HepG2 (cell line): ENCODE data around the gene NBPF20.
"Not testable (repeated sequence)": the region's sequence is repeated elsewhere in the genome, so short reads cannot be mapped to it uniquely, and the experiment has no call there.

ENCODE experiments used
- ATAD3A ChIP-seq: sonication (generic); formaldehyde crosslinking; IDR thresholded peaks from 2 replicates; pipeline ENCODE4 v1.4.0; 2020; ENCODE audit warnings: missing genetic modification reagents
- BATF2 ChIP-seq: sonication (generic); formaldehyde crosslinking; IDR thresholded peaks from 2 replicates; pipeline ENCODE4 v1.8.0; 2022; ENCODE audit warnings: mild to moderate bottlenecking, missing genetic modification reagents, moderate library complexity
- HMG20A ChIP-seq: IDR thresholded peaks from 2 replicates; pipeline ENCODE4 v1.6.1; 2016; ENCODE audit warnings: borderline replicate concordance
- HNF4A ChIP-seq: sonication (generic); formaldehyde crosslinking; IDR thresholded peaks from 2 replicates; pipeline ENCODE4 v1.4.0; 2020; ENCODE audit warnings: missing genetic modification reagents
- KDM1A ChIP-seq: IDR thresholded peaks from 2 replicates; pipeline ENCODE4 v1.6.1; 2016; ENCODE audit warnings: missing compliant biosample characterization
- POLR2AphosphoS2 ChIP-seq: IDR thresholded peaks from 2 replicates; pipeline ENCODE4 v1.6.1; 2011; ENCODE audit warnings: low read depth, low read length, improper control_type of control experiment
- POLR2AphosphoS5 ChIP-seq: IDR thresholded peaks from 2 replicates; pipeline ENCODE4 v1.6.1; 2012; ENCODE audit warnings: low read depth, low read length
- RBFOX2 ChIP-seq: fragments of 200-400 bp; formaldehyde crosslinking; IDR thresholded peaks from 2 replicates; pipeline ENCODE4 v1.6.1; 2017; ENCODE audit warnings: low read depth, mild to moderate bottlenecking, low read length
- SIN3A ChIP-seq: IDR thresholded peaks from 2 replicates; pipeline ENCODE4 v1.6.1; 2011; ENCODE audit warnings: low read depth, mild to moderate bottlenecking, control low read depth, low read length, borderline replicate concordance
- SIN3B ChIP-seq: fragments of 150-350 bp; IDR thresholded peaks from 2 replicates; pipeline ENCODE4 v1.6.1; 2014; ENCODE audit warnings: low read length
- ZNF256 ChIP-seq: sonication (generic); formaldehyde crosslinking; conservative IDR thresholded peaks from 2 replicates; pipeline ENCODE4 v1.4.0; 2020; ENCODE audit warnings: missing genetic modification reagents
- ZNF792 ChIP-seq: IDR thresholded peaks from 2 replicates; pipeline ENCODE4 v1.6.1; 2016
- TF ChIP-seq, protein P1 (sequence below): sonication (generic); formaldehyde crosslinking; IDR thresholded peaks from 2 replicates; pipeline ENCODE4 v1.4.0; 2020; ENCODE audit warnings: missing genetic modification reagents, borderline replicate concordance
- TF ChIP-seq, protein P2 (sequence below), 2 experiments: fragments of 450-650 bp in 1 of 2; sonication (generic) in 1 of 2; formaldehyde crosslinking in 1 of 2; IDR thresholded peaks; 2 replicates each; pipeline versions ENCODE4 v1.6.1 to v1.8.0; 2016 to 2022; ENCODE audit warnings: antibody characterized with exemption in 1 of 2, mild to moderate bottlenecking in 1 of 2, missing genetic modification reagents in 1 of 2

DNA sequence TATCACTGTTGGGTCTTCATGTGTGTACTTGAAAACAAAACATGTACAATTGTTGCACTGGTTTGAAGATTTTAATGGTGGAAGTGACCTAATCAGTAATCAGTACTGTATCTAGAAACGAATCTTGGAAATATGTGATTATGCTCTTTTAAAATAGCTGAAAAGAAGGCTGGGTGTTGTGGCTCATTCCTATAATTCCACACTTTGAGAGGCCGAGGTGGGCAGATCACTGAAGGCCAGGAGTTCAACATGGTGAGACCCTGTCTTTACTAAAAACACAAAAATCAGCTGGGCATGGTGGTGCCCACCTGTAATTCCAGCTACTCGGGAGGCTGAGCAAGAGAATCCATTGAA is 29.4 kb upstream of the NBPF20 start:
- not testable (repeated sequence) for TF ChIP-seq HNF4A (CRISPR knock-in tag); POLR2AphosphoS2; KDM1A (CRISPR knock-in tag); ZNF256 (CRISPR knock-in tag); HMG20A (CRISPR knock-in tag); POLR2AphosphoS5; BATF2 (CRISPR knock-in tag); SIN3A; ATAD3A (CRISPR knock-in tag); RBFOX2; ZNF792 (CRISPR knock-in tag); SIN3B
- TF ChIP-seq, protein P1, sequence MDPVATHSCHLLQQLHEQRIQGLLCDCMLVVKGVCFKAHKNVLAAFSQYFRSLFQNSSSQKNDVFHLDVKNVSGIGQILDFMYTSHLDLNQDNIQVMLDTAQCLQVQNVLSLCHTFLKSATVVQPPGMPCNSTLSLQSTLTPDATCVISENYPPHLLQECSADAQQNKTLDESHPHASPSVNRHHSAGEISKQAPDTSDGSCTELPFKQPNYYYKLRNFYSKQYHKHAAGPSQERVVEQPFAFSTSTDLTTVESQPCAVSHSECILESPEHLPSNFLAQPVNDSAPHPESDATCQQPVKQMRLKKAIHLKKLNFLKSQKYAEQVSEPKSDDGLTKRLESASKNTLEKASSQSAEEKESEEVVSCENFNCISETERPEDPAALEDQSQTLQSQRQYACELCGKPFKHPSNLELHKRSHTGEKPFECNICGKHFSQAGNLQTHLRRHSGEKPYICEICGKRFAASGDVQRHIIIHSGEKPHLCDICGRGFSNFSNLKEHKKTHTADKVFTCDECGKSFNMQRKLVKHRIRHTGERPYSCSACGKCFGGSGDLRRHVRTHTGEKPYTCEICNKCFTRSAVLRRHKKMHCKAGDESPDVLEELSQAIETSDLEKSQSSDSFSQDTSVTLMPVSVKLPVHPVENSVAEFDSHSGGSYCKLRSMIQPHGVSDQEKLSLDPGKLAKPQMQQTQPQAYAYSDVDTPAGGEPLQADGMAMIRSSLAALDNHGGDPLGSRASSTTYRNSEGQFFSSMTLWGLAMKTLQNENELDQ (CRISPR knock-in tag): not testable (repeated sequence)
- TF ChIP-seq, protein P2, sequence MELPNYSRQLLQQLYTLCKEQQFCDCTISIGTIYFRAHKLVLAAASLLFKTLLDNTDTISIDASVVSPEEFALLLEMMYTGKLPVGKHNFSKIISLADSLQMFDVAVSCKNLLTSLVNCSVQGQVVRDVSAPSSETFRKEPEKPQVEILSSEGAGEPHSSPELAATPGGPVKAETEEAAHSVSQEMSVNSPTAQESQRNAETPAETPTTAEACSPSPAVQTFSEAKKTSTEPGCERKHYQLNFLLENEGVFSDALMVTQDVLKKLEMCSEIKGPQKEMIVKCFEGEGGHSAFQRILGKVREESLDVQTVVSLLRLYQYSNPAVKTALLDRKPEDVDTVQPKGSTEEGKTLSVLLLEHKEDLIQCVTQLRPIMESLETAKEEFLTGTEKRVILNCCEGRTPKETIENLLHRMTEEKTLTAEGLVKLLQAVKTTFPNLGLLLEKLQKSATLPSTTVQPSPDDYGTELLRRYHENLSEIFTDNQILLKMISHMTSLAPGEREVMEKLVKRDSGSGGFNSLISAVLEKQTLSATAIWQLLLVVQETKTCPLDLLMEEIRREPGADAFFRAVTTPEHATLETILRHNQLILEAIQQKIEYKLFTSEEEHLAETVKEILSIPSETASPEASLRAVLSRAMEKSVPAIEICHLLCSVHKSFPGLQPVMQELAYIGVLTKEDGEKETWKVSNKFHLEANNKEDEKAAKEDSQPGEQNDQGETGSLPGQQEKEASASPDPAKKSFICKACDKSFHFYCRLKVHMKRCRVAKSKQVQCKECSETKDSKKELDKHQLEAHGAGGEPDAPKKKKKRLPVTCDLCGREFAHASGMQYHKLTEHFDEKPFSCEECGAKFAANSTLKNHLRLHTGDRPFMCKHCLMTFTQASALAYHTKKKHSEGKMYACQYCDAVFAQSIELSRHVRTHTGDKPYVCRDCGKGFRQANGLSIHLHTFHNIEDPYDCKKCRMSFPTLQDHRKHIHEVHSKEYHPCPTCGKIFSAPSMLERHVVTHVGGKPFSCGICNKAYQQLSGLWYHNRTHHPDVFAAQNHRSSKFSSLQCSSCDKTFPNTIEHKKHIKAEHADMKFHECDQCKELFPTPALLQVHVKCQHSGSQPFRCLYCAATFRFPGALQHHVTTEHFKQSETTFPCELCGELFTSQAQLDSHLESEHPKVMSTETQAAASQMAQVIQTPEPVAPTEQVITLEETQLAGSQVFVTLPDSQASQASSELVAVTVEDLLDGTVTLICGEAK (IDR thresholded peaks at IDR 0.05): not testable (repeated sequence)
- TF ChIP-seq, protein P2 (CRISPR knock-in tag; IDR thresholded peaks at IDR 0.05): not testable (repeated sequence)
